OCI-LY3 (cell line): ENCODE data around the gene EXOC4.

ENCODE experiments used
- CTCF ChIP-seq: fragments of 200-600, 300-600 bp; sonication (generic); IDR thresholded peaks from 2 replicates; pipeline ENCODE4 v1.5.1; 2014; ENCODE audit warnings: antibody characterized with exemption, low read length, low read depth
- EZH2phosphoT487 ChIP-seq: fragments of 200-600 bp; shearing (Covaris generic); IDR thresholded peaks from 2 replicates; pipeline ENCODE4 v1.6.1; 2018; ENCODE audit warnings: antibody characterized with exemption, mixed run types, low read depth

GRCh38 chr7:134019251-134019650, 766.4 kb downstream of the EXOC4 start:
- no peak for TF ChIP-seq CTCF
- no peak for TF ChIP-seq EZH2phosphoT487
